ENCODE measurements around the gene DENND5A. TPM values are rescaled to one million over a fixed set of nuclear protein-coding genes. Genes with fewer than 3 reads are reported as not detected.
"Not testable (repeated sequence)": the region's sequence is repeated elsewhere in the genome, so short reads cannot be mapped to it uniquely, and the experiment has no call there.

The DENND5A gene
- total and polyA plus RNA-seq, 2 donors (not counting 1 experiment from before 2014, with no cell fraction given): 125 to 235 TPM

DNA sequence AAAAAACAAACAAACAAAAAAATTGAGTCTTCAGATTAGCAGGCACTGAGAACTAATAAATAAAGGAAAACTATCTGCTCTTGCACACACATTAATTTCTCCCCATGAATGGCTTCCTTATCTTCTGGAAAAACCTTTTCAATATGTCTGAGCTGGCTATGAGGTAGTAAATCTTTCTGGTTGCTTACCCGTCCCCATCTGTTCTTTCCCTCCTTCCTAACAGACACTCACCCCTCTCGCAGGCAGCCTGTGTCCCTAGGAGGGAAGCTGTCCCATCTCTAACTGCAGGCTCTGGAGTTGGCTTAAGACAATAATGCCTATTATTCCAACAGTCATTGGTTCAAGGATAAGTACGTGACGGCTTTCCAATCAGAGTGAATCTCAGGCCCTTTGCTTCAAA is 165.5 kb downstream of the DENND5A start:
- Histone ChIP-seq H3K4me2 (ENCODE audit: extremely low read depth, insufficient read depth, low read length) (no peak overlapping the region), H3K9me3 (ENCODE audit: control insufficient read depth, insufficient read depth, low read depth, low read length) (no peaks in the 10 kb centered on the region), H3K4me3 (replicated peaks in 1 of 4; ENCODE audit: control extremely low read depth in 1 of 4, insufficient read depth in 1 of 4, low read depth in 3 of 4, low read length in 4 of 4) (no peak overlapping the region), H3K9ac (ENCODE audit: insufficient read depth, low read length) (no peak overlapping the region), H3K27ac (ENCODE audit: insufficient read depth, low read length) (no peak overlapping the region), H3K79me2 (ENCODE audit: control insufficient read depth, insufficient read depth, low read length) (no peaks in the 10 kb centered on the region), H4K20me1 (ENCODE audit: control insufficient read depth, extremely low read depth, insufficient read depth, low read length) (no peaks in the 10 kb centered on the region), H3K27me3 (ENCODE audit: control insufficient read depth, insufficient read depth, low read length) (no peaks in the 10 kb centered on the region), H3K36me3 (ENCODE audit: control insufficient read depth, insufficient read depth, low read length) (no peaks in the 10 kb centered on the region), H3K4me1 (ENCODE audit: control insufficient read depth, extremely low read depth, insufficient read depth, low read length) (no peaks in the 10 kb centered on the region), H2AFZ (ENCODE audit: low read length) (no peak overlapping the region)
- DNase-seq (ENCODE audit: low read depth in 2 of 2): no peak
- TF ChIP-seq, protein P1, sequence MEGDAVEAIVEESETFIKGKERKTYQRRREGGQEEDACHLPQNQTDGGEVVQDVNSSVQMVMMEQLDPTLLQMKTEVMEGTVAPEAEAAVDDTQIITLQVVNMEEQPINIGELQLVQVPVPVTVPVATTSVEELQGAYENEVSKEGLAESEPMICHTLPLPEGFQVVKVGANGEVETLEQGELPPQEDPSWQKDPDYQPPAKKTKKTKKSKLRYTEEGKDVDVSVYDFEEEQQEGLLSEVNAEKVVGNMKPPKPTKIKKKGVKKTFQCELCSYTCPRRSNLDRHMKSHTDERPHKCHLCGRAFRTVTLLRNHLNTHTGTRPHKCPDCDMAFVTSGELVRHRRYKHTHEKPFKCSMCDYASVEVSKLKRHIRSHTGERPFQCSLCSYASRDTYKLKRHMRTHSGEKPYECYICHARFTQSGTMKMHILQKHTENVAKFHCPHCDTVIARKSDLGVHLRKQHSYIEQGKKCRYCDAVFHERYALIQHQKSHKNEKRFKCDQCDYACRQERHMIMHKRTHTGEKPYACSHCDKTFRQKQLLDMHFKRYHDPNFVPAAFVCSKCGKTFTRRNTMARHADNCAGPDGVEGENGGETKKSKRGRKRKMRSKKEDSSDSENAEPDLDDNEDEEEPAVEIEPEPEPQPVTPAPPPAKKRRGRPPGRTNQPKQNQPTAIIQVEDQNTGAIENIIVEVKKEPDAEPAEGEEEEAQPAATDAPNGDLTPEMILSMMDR (conservative IDR thresholded peaks at IDR 0.05 in 1 of 2, IDR thresholded peaks at IDR 0.05 in 1 of 2; ENCODE audit: low read depth in 1 of 2, low read length in 2 of 2): no peak
- TF ChIP-seq EZH2 (IDR thresholded peaks at IDR 0.05; ENCODE audit: low read length, missing control alignments): no peak

DNA sequence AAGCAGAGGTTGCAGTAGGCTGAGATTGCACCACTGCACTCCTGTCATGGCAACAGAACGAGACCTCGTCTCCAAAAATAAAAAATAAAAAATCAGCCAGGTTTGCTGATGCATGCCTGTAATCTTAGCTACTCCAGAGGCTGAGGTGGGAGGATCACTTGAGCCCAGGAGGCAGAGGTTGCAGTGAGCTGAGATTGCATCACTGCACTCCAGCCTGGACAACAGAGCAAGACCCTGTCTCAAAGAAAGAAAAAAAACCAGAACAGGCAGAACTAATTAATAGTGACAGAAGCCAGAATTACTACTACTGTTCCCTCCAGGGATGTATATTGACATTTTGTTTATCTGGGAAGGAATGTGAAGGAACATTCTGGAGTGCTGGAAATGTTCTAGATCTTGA is 166.7 kb downstream of the DENND5A start:
- H3K4me1 ChIP-seq (ENCODE audit: control insufficient read depth, extremely low read depth, insufficient read depth, low read length); H3K36me3 ChIP-seq (ENCODE audit: control insufficient read depth, insufficient read depth, low read length); H3K27ac ChIP-seq (ENCODE audit: insufficient read depth, low read length); H3K9me3 ChIP-seq (ENCODE audit: control insufficient read depth, insufficient read depth, low read depth, low read length); H3K9ac ChIP-seq (ENCODE audit: insufficient read depth, low read length); DNase-seq (ENCODE audit: low read depth in 2 of 2); H3K4me3 ChIP-seq (replicated peaks in 1 of 4; ENCODE audit: control extremely low read depth in 1 of 4, insufficient read depth in 1 of 4, low read depth in 3 of 4, low read length in 4 of 4); H2AFZ ChIP-seq (ENCODE audit: low read length); H3K79me2 ChIP-seq (ENCODE audit: control insufficient read depth, insufficient read depth, low read length); H4K20me1 ChIP-seq (ENCODE audit: control insufficient read depth, extremely low read depth, insufficient read depth, low read length); H3K4me2 ChIP-seq (ENCODE audit: extremely low read depth, insufficient read depth, low read length); H3K27me3 ChIP-seq (ENCODE audit: control insufficient read depth, insufficient read depth, low read length): not testable (repeated sequence)

DNA sequence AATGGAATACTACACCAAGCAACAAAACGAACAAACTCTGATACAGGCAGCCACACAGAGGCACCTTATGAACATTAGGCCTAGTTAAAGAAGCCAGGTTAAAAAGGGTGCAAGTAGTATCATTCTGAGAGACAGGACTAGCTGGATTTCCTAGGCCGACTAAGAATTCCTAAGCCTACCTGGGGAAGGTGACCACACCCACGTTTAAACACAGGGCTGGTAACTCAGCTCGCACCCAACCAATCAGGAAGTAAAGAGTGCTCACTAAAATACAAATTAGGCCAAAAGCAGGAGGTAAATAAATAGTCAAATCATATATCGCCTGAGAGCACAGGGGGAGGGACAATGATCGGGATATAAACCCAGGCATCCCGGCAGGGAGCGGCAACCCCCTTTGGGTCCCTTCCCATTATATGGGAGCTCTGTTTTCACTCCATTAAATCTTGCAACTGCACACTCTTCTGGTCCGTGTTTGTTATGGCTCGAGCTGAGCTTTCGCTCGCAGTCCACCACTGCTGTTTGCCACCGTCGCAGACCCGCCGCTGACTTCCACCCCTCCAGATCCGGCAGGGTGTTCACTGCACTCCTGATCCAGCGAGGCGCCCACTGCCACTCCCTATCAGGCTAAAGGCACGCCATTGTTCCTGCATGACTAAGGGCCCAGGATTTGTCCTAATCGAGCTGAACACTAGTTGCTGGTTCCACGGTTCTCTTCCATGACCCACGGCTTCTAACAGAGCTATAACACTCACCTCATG is 167.8 kb downstream of the DENND5A start:
- H3K4me2 ChIP-seq (ENCODE audit: extremely low read depth, insufficient read depth, low read length); H3K4me1 ChIP-seq (ENCODE audit: control insufficient read depth, extremely low read depth, insufficient read depth, low read length); H2AFZ ChIP-seq (ENCODE audit: low read length); H3K9ac ChIP-seq (ENCODE audit: insufficient read depth, low read length); DNase-seq (ENCODE audit: low read depth in 2 of 2); H3K9me3 ChIP-seq (ENCODE audit: control insufficient read depth, insufficient read depth, low read depth, low read length); H3K36me3 ChIP-seq (ENCODE audit: control insufficient read depth, insufficient read depth, low read length); H4K20me1 ChIP-seq (ENCODE audit: control insufficient read depth, extremely low read depth, insufficient read depth, low read length); H3K27me3 ChIP-seq (ENCODE audit: control insufficient read depth, insufficient read depth, low read length); H3K27ac ChIP-seq (ENCODE audit: insufficient read depth, low read length); H3K79me2 ChIP-seq (ENCODE audit: control insufficient read depth, insufficient read depth, low read length); H3K4me3 ChIP-seq (replicated peaks in 1 of 4; ENCODE audit: control extremely low read depth in 1 of 4, insufficient read depth in 1 of 4, low read depth in 3 of 4, low read length in 4 of 4): not testable (repeated sequence)

DNA sequence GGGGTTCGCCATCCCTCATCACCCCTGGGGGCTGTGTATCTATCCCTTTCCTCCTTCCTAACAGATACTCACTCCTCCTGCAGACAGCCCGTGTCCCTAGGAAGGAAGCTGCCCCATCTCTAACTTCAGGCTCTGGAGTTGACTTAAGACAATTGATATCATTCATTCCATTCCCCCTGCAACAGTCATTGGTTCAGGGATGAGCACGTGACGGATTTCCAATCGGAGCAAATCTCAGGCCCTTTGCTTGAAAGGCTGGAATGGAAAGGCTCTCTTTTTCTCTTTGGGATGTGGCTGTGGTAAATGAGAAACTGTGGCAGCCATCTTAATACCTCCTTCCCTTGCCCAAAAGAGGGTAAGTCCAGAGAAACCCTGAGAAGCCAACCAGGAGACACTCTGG is 168.7 kb downstream of the DENND5A start:
- no peaks in the 10 kb centered on the region for H3K36me3 ChIP-seq (ENCODE audit: control insufficient read depth, insufficient read depth, low read length)
- H3K9ac ChIP-seq (ENCODE audit: insufficient read depth, low read length): no peak overlapping the region
- H2AFZ ChIP-seq (ENCODE audit: low read length): no peak overlapping the region
- H3K27ac ChIP-seq (ENCODE audit: insufficient read depth, low read length): no peak overlapping the region
- no peaks in the 10 kb centered on the region for H3K9me3 ChIP-seq (ENCODE audit: control insufficient read depth, insufficient read depth, low read depth, low read length)
- H4K20me1 ChIP-seq (ENCODE audit: control insufficient read depth, extremely low read depth, insufficient read depth, low read length): no peaks in the 10 kb centered on the region
- DNase-seq (ENCODE audit: low read depth in 2 of 2): no peak
- no peaks in the 10 kb centered on the region for H3K4me1 ChIP-seq (ENCODE audit: control insufficient read depth, extremely low read depth, insufficient read depth, low read length)
- no peak overlapping the region for H3K4me2 ChIP-seq (ENCODE audit: extremely low read depth, insufficient read depth, low read length)
- no peak for TF ChIP-seq EZH2 (IDR thresholded peaks at IDR 0.05; ENCODE audit: low read length, missing control alignments)
- TF ChIP-seq, protein P1 (conservative IDR thresholded peaks at IDR 0.05 in 1 of 2, IDR thresholded peaks at IDR 0.05 in 1 of 2; ENCODE audit: low read depth in 1 of 2, low read length in 2 of 2): no peak
- no peaks in the 10 kb centered on the region for H3K27me3 ChIP-seq (ENCODE audit: control insufficient read depth, insufficient read depth, low read length)
- no peak overlapping the region for H3K4me3 ChIP-seq (replicated peaks in 1 of 4; ENCODE audit: control extremely low read depth in 1 of 4, insufficient read depth in 1 of 4, low read depth in 3 of 4, low read length in 4 of 4)
- no peaks in the 10 kb centered on the region for H3K79me2 ChIP-seq (ENCODE audit: control insufficient read depth, insufficient read depth, low read length)
